Lower leg skin (tissue), 3 donors: ENCODE measurements around the gene ARHGAP15.

Experiments
- CTCF ChIP-seq, 3 donors: fragments of 450-650 bp; IDR thresholded peaks; one replicate each; pipeline ENCODE4 v1.5.1; 2016; ENCODE audit warnings: antibody characterized with exemption in 3 of 3, mild to moderate bottlenecking in 3 of 3, moderate library complexity in 2 of 3
- POLR2A ChIP-seq, 2 donors: fragments of 450-650 bp; IDR thresholded peaks; one replicate each; pipeline ENCODE4 v1.6.1; 2016 to 2017; ENCODE audit warnings: antibody characterized with exemption in 2 of 2, mild to moderate bottlenecking in 1 of 2, moderate library complexity in 1 of 2

GRCh38 chr2:143442193-143442592 lies 313.0 kb downstream of the ARHGAP15 start:
- no peak for TF ChIP-seq CTCF (IDR thresholded peaks at IDR 0.05)
- TF ChIP-seq POLR2A (IDR thresholded peaks at IDR 0.05), result no peak
